HG03139 (cell line): Measurements from ENCODE around the gene PRPF19.

ENCODE experiments used
- ATAC-seq: cut with Tn5 transposase; IDR thresholded peaks from one replicate; pipeline ENCODE4 v1.9.1; 2021; ENCODE audit not compliant: unreplicated experiment

PRPF19 gene

DNA sequence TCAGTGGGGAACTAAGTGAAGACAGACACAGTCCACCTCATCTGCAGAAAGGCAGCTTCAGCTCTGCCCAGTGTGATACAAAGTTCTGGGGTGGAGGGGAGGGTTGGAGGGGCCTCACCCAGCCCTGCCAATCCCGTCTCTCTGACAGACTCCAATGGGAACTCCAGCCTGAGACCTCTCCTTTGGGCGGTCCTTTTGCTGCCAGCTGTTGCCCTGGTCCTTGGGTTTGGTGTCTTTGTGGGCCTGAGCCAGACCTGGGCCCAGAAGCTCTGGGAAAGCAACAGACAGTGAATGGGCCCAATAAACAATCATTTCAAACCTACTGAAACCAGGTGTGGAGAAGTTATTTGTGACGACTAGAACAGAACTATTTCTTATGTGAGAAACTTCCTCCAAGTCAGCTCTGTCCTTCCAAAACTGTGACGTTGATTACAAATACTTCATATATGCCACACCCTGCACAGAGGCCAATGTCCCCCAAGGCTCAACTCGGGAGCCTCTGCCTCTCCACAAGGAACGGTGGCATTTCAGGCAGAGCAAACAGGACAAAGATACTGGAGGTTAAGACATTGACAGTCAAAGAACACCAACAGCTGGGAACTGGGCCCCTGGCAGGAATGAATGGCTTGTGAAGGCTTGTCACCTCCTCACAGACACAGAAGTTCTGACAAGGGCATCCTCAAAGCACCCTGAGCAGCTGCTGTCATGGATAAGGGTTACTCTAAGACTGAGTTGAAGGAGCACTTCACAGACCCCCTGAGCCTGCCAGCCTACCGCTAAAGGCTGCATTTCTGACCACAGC, 30.8 kb downstream of the PRPF19 start:
- no peak for ATAC-seq

DNA sequence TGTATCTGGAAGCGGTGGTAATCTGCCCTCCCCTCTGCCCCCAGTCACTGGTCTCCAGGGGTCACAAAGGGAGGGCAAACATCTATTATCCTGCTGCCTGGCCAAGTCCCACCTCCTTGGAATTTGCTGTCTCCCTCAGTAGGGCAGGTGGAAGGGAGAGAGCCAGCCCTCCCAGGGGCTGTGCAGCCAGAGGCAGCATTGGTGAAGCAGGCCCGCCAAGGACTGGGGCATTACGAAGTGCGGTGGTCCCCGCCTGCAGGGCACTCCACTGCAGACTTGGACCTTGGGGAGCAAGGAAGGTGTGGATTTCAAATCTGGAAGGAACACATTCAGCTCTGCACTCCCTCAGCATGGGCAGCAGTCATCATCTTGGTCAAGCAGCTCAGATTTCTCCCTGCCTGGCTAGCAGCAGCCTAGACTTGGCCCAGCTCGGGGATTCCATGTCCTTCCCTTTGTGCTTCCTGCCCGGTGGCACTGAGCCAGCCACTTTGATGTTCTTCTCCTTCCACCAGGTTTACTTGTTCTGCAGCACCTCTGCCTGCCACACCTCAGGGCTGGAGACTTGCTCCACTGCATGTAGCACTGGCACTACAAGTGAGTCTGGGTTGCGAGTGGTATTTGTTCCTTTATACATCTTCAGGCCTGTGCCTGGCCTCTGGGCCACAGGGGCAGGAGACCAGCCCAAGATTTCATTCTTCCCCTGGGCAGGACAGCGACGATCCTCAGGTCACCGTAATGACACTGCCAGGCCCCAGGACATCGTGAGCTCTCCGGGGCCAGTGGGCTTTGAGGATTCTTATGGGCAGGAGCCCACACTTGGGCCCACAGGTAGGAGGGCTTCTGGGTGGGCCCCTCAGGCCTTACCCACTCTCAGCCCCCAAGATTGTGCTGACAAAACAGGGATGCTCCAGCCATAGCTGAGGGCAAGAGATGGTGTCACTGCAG, 31.7 kb downstream of the PRPF19 start:
- ATAC-seq: no peak

GRCh38 chr11:60873533-60873932, 32.9 kb downstream of the PRPF19 start:
- no peak for ATAC-seq

DNA sequence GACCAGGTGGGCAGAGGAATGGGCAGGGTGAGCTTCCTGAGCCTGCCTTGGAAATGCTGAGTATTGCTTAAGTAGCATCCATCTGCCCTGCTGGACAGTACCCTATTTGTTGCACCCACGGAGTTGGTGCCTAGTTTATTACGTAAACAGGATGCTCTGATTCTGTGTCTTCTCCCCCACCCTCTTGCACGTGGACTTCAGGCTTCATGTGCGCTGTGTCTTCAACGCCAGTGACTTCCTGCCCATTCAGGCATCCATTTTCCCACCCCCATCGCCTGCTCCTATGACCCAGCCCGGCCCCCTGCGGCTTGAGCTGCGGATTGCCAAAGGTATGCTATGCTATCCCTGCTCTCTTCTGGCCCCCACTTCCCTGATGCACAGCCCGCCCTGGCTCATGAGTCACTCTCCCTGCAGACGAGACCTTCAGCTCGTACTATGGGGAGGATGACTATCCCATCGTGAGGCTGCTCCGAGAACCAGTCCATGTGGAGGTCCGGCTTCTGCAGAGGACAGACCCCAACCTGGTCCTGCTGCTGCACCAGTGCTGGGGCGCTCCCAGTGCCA, 33.3 kb downstream of the PRPF19 start:
- no peak for ATAC-seq

DNA sequence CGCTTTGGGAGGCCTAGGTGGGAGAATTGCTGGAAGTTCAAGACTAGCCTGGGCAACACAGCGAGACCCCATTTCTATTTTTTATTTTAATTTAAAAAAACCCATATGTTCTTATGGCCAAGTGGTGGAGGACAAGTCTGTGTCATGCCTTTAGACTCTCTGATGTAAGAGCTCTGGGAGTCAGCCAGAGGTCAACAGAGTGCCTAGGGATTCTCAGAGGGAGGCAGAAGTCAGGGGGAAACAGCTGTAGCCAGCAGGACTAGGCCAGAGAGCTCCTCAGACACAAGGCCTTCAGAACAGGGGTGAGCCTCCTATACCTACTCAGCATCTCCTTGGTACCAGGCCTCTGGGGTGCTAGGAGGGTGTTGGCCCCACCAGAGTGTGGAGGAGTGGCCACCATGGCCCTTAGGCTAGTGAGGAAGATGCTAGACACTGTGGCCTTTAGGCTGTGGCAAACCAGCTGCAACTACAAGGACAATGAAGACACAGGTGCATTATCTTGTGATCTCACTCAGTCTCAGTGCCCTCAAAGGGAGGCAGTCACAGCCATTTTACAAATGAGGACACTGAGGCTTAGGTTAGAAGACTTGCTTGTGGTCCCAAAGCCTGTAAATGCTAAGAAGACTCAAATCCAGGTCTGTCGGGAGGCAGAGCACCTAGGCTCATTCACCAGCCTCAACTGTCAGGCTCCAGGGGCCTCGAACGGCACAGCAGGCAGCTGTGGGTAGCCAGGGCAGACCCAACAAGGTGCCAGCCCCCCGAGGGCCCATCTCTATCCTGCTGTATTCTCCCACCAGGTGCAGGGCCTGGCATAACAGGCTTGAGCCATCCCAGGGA, 34.0 kb downstream of the PRPF19 start:
- no peak for ATAC-seq

- ATAC-seq: no peak
Measured at GRCh38 chr11:60871378-60872061, 34.9 kb downstream of the PRPF19 start.

GRCh38 chr11:60870733-60871377, 35.5 kb downstream of the PRPF19 start:
- ATAC-seq: no peak

DNA sequence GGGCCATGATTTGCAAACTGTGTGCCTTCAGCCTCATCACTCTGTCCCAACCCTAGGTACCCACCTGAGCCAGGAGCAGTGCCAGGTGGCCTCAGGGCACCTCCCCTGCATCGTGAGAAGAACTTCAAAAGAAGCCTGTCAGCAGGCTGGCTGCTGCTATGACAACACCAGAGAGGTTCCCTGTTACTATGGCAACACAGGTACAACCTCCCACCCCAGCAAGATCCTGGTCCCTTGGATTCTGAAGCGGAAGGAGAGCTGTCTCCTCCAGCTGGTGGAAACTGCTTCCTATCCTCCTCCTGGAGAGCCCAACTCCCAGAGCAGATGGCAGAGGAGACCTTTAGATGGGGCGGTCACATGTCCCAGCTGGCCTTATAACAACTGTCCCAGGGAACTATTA, 36.1 kb downstream of the PRPF19 start:
- no peak for ATAC-seq

DNA sequence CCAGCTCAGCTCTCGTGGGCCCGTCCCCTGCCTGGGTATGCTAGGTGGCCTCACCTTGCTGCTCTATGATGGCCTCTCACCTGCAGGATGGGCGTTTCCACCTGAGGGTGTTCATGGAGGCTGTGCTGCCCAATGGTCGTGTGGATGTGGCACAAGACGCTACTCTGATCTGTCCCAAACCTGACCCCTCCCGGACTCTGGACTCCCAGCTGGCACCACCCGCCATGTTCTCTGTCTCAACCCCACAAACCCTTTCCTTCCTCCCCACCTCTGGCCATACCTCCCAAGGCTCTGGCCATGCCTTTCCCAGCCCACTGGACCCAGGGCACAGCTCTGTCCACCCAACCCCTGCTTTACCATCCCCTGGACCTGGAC, 36.9 kb downstream of the PRPF19 start:
- ATAC-seq: no peak

GRCh38 chr11:60868682-60869450, 37.5 kb downstream of the PRPF19 start:
- ATAC-seq: no peak

GRCh38 chr11:60867871-60868681, 38.3 kb downstream of the PRPF19 start:
- ATAC-seq: no peak

DNA sequence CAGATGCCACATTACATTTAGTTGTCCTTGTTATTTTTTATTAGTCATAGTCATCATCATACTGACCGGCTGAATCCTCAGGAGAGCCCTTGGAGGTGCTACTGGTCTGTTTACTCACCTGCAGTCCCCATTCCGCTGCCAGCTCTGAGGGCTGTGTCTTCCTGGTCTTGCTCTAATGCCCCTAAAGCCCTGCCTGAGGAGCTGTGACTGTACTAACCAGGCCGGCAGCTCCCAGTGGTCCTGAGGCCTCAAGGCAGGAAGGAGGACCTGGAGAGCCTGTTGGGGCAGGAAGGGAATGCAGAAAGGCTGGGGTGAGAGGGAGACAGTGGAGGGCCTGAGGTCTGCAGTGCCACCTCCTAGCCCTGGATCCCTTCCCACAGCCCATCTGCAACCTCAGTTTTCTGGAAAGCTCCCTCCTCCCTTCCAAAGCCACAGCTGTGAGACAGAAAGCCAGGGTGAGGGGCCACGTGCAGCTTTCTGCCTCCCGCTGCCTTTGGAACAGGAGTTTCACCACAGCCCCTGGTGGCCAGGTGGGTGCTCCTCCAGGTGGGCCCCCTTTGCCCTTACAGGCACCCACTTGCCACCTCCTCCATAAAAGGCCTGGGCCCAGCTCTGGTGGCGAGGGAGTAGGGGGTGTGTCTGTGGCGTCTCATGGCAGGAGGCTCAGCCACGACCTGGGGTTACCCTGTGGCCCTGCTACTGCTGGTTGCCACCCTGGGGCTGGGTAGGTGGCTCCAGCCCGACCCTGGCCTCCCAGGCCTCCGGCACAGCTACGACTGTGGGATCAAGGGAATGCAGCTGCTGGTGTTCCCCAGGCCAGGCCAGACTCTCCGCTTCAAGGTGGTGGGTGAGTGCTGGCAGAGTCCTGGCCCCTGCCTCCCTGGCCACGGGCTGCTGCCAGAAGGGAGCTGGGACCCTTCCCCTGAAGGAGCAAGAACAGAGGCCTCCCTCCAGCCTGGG, 39.2 kb downstream of the PRPF19 start, which contains the start of gene ZP1:
Gene ZP1, plus strand, starts transcription at position 632 of the 960 bp plus-strand sequence. Its CDS starts 20 bp downstream, at position 652.
- no peak for ATAC-seq

DNA sequence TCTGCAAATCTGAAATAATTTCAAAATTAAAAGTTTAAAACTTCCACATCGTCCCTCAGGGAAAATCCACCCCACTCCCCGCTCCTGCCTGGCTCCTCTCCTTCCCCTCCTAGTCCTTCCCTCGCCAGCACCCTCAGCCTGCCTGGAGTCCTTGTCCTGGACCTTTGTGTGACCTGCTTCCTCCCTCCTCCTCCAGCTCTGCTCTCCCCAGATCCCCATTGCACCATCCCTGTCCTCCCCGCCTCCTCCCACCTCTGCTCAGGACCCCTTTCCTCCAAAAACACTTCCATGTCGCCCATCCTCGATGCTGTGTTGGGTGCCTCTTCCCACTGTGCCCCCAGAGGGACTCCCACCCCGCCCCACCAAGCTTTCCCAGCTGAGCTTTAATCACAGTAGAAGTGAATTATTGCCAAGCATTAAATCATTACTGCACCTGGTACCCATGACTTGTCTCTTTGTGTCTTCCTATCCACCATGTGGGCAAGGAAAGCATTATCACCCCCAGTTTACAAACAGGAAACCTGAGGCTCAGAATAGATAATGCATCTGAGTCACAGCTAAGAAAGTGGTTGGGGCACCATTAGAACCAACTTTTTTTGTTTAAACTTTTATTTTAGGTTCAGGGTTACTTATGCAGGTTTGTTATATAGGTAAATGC, 41.4 kb downstream of the PRPF19 start:
- no peak for ATAC-seq

DNA sequence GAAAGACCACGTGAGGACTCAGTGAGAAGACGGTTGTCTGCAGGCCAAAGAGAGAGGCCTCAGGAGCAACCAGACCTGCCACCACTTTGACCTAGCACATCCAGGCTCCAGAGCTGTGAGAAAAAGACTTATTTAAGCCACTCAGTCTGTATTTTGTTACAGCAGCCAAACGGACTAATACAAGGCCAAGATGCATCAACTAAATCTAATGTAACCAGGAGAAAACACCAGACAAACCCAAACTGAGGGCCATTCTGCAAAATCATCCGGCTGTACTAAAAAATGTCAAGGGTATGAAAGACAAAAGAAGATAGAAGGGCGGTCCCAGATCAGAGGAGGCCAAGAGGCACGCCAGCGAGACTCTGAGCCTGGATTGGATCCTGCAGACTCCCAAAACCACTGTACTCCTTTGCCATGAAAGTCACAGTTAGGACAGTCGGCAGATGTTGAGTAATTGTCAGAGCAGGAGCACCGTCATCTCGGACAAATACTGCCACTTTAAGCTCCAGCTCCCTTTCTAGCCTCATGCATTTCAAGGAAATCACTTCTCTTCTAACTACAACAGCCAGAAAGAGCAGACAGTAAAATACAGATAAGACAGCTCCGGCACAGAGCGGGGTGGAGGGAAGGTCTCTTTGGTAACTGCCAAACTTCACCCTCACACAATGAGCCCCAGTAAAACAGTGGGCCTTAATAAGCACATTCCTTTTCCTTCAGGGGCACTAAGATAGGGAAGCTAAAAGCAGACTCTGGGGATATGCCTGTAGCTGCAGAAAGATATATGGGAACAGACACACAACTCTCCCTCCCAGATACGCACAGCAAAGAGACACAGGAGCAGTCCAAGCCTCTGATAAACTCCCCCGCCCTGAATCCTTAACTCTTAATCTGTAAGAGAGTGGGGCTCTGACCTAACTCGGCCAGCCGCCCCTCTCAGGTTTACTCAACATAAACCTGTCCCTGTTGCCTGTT, 42.5 kb downstream of the PRPF19 start:
- no peak for ATAC-seq

GRCh38 chr11:60862171-60862570, 44.2 kb downstream of the PRPF19 start:
- no peak for ATAC-seq
